ENCODE results near the gene POGZ.
A peak's percentile ranks its signal among the peaks of the same experiment; 100 is the strongest.
"Not testable (repeated sequence)": the region's sequence is repeated elsewhere in the genome, so short reads cannot be mapped to it uniquely, and the experiment has no call there.

POGZ gene

GRCh38 chr1:151411884-151412283, 47.4 kb downstream of the POGZ start:
- DNase-seq (ENCODE audit: low read depth), result no peak

DNA sequence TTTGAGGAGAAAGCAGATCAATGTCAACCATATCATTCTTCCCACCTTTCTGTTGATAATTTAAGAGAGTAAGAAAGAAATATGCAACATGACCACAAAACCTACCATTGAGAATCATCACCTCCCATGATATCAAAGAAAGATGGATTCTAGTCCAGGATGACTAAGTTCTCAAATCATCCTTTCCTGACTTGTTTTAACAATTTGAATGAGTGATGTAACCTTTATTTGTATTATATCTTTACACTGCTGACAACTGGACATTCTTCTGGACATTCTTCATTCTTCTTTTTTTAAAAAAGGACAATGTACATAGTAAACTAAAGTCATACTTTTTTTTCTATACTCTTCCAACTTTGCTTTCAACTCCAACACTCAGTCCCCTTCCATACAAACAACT, 50.4 kb downstream of the POGZ start:
- DNase-seq (ENCODE audit: low read depth), result no peak

DNA sequence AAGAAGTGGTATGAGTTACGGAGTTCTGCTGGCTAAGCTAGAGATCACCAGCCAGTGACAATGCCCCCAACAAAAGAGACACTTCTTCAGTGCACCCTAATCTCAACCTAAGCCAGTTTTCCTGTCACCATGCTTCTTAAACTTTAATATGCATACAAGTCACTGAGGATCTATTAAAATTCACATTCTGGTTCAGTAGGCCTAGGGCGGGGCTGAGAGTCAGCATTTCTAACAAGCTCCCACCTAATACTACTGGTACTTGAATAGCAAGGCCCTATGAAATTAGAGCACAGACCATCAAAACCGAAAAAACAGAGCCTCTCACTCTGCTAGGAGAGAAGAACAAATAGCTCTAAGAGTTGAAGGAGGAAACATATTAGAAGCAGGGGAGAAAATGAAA, 52.0 kb downstream of the POGZ start:
- no peak for DNase-seq (ENCODE audit: low read depth)

GRCh38 chr1:151406176-151406575, 53.1 kb downstream of the POGZ start:
- no peak for DNase-seq (ENCODE audit: low read depth)

- DNase-seq (ENCODE audit: low read depth), result no peak
Observed at GRCh38 chr1:151405187-151405951, 53.9 kb downstream of the POGZ start.

- no peak for DNase-seq (ENCODE audit: low read depth)
Observed at GRCh38 chr1:151403612-151404011, 55.7 kb downstream of the POGZ start.

DNA sequence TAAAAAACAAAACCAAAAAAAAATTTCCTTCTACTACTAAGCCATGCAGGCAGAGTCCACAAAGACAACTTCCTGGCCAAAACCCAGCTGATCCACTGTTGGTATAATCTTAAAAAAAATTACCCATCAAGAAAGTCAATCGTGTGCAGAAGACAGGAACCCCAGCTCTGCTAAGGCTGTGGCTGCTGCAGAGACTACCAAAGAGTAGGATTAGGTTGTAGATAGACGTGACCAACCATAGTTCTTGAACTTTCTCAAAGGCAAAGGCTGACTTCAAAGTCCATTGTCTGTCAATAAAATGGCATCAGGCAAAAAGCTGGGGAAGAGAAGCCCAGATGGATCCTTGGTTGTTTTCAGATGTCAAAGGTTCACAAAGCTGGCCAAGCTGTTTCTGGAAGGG, 56.5 kb downstream of the POGZ start:
- DNase-seq (ENCODE audit: low read depth), result no peak

DNA sequence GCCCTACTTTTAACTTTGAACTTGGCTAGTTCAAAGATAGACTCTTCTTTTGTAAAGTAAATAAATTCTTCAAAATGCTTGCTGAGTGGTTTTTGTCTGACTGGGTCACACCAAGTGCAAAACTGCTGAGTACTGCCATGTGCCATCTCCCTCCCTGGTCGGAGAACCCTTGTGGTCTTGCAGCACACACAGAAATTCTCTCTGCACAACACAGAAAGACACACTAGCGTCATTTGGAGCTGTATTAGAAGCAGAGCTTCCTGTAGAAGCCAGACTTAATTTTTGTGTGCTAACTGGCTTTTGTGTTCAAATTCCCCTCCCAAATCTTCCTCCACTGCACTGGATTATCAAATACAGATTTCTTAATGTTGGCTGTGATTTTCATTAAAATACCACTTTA, 57.4 kb downstream of the POGZ start:
- no peak for DNase-seq (ENCODE audit: low read depth)

- DNase-seq (ENCODE audit: low read depth), result no peak
Observed at GRCh38 chr1:151401125-151401788, 58.0 kb downstream of the POGZ start.

- DNase-seq (ENCODE audit: low read depth), result peak; percentile 57
Observed at GRCh38 chr1:151399324-151400171, 59.7 kb downstream of the POGZ start, which contains the start of gene PSMB4. Gene PSMB4 (plus strand): TSS chr1:151399573. CDS start chr1:151399588, 15 bp downstream.

GRCh38 chr1:151396265-151396664, 63.0 kb downstream of the POGZ start:
- DNase-seq (ENCODE audit: low read depth), result not testable (repeated sequence)

- no peak for DNase-seq (ENCODE audit: low read depth)
Observed at GRCh38 chr1:151393583-151393982, 65.7 kb downstream of the POGZ start.

GRCh38 chr1:151391079-151391563, 68.2 kb downstream of the POGZ start:
- no peak for DNase-seq (ENCODE audit: low read depth)

GRCh38 chr1:151390221-151391078, 68.8 kb downstream of the POGZ start:
- DNase-seq (ENCODE audit: low read depth), result not testable (repeated sequence)

DNA sequence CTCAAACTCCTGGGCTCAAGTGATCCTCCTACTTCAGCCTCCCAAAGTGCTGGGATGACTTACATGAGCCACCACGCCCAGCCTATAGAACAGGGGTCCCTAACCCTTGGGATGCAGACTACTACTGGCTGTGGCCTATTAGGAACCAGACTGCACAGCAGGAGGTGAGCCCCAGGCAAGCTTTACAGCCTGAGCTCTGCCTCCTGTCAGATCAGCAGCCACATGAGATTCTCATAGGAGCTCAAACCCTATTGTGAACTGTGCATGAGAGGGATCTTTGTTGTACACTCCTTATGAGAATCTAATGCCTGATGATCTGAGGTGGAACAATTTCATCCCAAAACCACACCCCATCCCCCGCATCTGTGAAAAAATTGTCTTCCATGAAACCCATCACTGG, 73.3 kb downstream of the POGZ start:
- no peak for DNase-seq (ENCODE audit: low read depth)

- no peak for DNase-seq (ENCODE audit: low read depth)
Observed at GRCh38 chr1:151384584-151384983, 74.7 kb downstream of the POGZ start.

- no peak for DNase-seq (ENCODE audit: low read depth)
Observed at GRCh38 chr1:151377150-151377884, 82.0 kb downstream of the POGZ start.

GRCh38 chr1:151373196-151373595, 86.1 kb downstream of the POGZ start:
- DNase-seq (ENCODE audit: low read depth), result no peak

GRCh38 chr1:151372058-151372934, 87.0 kb downstream of the POGZ start, which contains the start of gene SELENBP1:
Gene SELENBP1 (minus strand): TSS chr1:151372705. CDS start chr1:151372641, 64 bp downstream.
- DNase-seq (ENCODE audit: low read depth), result no peak
